GM19397 (cell line): ENCODE results near the gene AQP11.
"Not testable (repeated sequence)": the region's sequence is repeated elsewhere in the genome, so short reads cannot be mapped to it uniquely, and the experiment has no call there.

Source experiments
- ATAC-seq: cut with Tn5 transposase; IDR thresholded peaks from one replicate; pipeline ENCODE4 v1.9.1; 2021; ENCODE audit warnings: mild to moderate bottlenecking, moderate library complexity; ENCODE audit not compliant: unreplicated experiment

The AQP11 gene

GRCh38 chr11:77589521-77590193 is at the start of gene AQP11:
Gene AQP11, plus strand, starts transcription at chr11:77589953. Its CDS starts 40 bp downstream, at chr11:77589993.
- peak; percentile 91 for ATAC-seq

- no peak for ATAC-seq
Observed at GRCh38 chr11:77542296-77542695, 47.5 kb upstream of the AQP11 start.

GRCh38 chr11:77547047-77547836 is 42.5 kb upstream of the AQP11 start:
- ATAC-seq = no peak

GRCh38 chr11:77547863-77548551 is 41.7 kb upstream of the AQP11 start:
- no peak for ATAC-seq

- ATAC-seq = no peak
Observed at GRCh38 chr11:77548552-77549445, 41.0 kb upstream of the AQP11 start.

- ATAC-seq = not testable (repeated sequence)
Observed at GRCh38 chr11:77551426-77551825, 38.3 kb upstream of the AQP11 start.

GRCh38 chr11:77557553-77557952 is 32.2 kb upstream of the AQP11 start:
- ATAC-seq = no peak

GRCh38 chr11:77558380-77558779 is 31.4 kb upstream of the AQP11 start:
- no peak for ATAC-seq

- ATAC-seq = no peak
Observed at GRCh38 chr11:77559686-77560401, 29.9 kb upstream of the AQP11 start.

GRCh38 chr11:77560605-77561004 is 29.1 kb upstream of the AQP11 start:
- ATAC-seq = no peak

- no peak for ATAC-seq
Observed at GRCh38 chr11:77561257-77561656, 28.5 kb upstream of the AQP11 start.

GRCh38 chr11:77568306-77568705 is 21.4 kb upstream of the AQP11 start:
- no peak for ATAC-seq

GRCh38 chr11:77568916-77569675 is 20.7 kb upstream of the AQP11 start:
- no peak for ATAC-seq

- ATAC-seq = no peak
Observed at GRCh38 chr11:77569676-77570070, 20.1 kb upstream of the AQP11 start.

GRCh38 chr11:77570896-77571295 is 18.9 kb upstream of the AQP11 start:
- not testable (repeated sequence) for ATAC-seq

- ATAC-seq = not testable (repeated sequence)
Observed at GRCh38 chr11:77575428-77575827, 14.3 kb upstream of the AQP11 start.

GRCh38 chr11:77580712-77581337 is 8.9 kb upstream of the AQP11 start:
- ATAC-seq = no peak

- ATAC-seq = peak; percentile 29
Observed at GRCh38 chr11:77589181-77589520, 602 bp upstream of the AQP11 start.

- peak; percentile 26 for ATAC-seq
Observed at GRCh38 chr11:77590194-77590782, 535 bp downstream of the AQP11 start.
